ENCODE measurements around the gene LRMDA.

The LRMDA gene

DNA sequence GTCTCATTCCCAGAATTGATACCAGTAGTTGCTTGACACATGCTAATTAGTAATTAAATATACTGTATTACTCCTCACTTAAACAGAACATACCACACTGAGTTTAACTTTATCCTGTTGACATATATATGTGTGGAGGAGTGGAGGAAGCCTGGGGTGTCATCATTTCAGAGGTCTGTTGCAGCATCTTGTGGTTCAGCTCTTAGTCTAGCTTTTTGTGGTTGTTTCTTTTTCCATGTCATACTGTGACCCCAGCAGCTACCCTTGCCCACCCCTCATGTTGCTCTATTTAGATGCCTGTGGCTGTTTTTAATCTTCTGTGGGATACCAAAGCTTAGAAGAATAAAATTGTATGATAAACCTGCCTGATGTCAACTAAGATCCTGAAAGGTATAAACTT, 875.4 kb downstream of the LRMDA start:
- DNase-seq (ENCODE audit: low spot score), result no peak

GRCh38 chr10:76309070-76309469, 877.6 kb downstream of the LRMDA start:
- no peak for DNase-seq (ENCODE audit: low spot score)

GRCh38 chr10:76309741-76310587, 878.5 kb downstream of the LRMDA start:
- DNase-seq (ENCODE audit: low spot score), result no peak

- no peak for DNase-seq (ENCODE audit: low spot score)
These were observed 879.2 kb downstream of the LRMDA start for GRCh38 chr10:76310588-76311080.

- peak; percentile 71 for DNase-seq (ENCODE audit: low spot score)
These were observed 880.6 kb downstream of the LRMDA start for GRCh38 chr10:76311752-76312636.

DNA sequence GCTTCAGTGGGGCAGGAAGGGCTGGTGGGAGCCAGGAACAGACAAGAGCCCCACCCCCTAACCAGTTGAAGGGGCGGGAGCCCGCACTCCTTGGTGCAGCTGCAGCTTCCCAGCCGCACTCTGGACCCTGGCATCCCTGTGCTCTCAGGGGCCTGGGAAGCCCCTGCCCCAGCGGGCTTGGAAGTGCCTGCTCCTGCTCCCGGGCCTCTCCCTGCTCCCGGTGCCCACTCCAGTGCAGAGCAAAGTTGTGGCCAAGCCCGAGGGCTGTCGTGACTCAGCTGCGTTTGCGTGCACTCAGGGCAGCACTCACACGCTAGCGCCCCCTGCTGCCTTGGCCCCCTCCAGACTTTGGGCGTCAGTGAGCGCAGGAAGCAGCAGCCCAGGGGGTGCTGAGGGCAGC, 883.8 kb downstream of the LRMDA start:
- no peak for DNase-seq (ENCODE audit: low spot score)

DNA sequence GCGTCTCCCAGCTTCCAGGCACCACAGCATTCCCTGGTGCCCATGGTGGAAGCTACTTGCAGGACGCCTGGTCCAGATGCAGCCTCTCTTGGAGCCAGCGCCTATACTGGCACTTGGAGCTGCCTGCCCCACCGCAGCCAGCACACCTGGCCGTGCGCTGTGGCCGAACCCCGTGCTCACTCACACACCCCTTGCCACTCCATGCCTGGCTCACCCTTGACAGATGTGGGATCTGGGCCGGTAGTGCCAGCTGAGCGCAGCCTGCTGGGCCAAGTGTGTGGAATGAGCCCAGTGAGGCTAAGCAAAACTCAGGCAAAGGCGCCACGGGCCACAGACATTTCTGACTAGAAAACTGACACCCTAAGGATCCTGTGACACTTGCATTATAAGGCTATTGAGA, 884.8 kb downstream of the LRMDA start:
- DNase-seq (ENCODE audit: low spot score), result no peak

GRCh38 chr10:76317078-76317477, 885.7 kb downstream of the LRMDA start:
- DNase-seq (ENCODE audit: low spot score), result no peak

DNA sequence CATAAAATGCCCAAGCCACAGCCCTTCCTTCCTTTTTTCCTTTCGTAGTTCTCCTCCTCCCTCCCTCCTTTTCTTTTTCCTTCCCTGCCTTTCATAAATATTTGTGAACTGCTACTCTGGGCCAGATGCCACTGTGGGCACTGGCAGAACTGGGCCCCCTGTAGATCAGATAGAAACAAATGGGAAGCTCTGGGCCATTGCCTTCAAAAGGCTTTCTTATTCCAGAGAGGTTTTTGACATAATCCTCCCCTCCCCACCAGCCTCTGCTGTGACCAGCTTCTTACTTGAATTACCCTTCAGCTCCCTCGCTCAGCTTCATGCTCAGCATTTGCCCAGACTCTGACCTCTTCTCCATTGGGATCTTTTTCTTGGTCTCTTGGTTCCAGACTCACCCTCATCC, 886.8 kb downstream of the LRMDA start:
- DNase-seq (ENCODE audit: low spot score), result no peak

GRCh38 chr10:76319661-76320060, 888.2 kb downstream of the LRMDA start:
- no peak for DNase-seq (ENCODE audit: low spot score)

DNA sequence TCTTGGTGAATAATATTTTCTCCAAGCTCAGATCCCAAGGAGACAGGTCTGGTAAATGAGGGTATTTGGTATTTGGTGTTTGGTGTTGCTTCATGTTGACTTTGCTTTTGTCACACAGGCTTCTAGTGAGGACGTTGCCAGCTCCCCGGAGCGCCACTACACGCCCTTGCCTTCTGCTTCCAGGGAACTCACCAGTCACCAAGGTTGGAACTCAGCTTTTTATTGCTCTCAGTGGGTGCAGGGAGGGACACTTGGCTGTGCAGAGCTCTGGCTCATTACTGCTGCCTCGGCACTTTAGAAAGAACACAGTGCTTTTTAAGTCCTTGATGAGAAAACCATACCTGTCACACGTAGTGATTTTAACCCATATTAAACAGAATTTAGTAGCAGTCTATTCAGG, 892.9 kb downstream of the LRMDA start:
- DNase-seq (ENCODE audit: low spot score), result no peak

GRCh38 chr10:76327441-76327840, 896.0 kb downstream of the LRMDA start:
- DNase-seq (ENCODE audit: low spot score), result no peak

DNA sequence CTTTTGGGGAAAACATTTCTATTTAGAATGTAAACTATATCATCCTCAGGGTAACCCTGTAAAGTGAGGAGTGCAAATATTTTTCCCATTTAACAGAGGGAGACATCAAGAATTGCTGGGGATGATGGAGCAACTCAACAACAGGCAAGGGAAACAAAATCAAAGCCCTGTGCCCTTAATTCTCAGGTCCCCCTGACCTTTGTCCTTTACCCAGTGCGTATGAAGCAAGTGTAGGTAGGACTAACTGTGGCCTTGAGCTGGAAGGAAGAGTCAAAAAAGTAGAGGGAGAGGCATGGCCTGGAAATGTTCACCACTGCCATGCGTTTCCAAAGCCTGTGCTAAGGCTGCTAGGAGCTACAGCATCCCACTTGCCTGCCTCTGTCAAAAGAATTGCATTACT, 896.9 kb downstream of the LRMDA start:
- no peak for DNase-seq (ENCODE audit: low spot score)

DNA sequence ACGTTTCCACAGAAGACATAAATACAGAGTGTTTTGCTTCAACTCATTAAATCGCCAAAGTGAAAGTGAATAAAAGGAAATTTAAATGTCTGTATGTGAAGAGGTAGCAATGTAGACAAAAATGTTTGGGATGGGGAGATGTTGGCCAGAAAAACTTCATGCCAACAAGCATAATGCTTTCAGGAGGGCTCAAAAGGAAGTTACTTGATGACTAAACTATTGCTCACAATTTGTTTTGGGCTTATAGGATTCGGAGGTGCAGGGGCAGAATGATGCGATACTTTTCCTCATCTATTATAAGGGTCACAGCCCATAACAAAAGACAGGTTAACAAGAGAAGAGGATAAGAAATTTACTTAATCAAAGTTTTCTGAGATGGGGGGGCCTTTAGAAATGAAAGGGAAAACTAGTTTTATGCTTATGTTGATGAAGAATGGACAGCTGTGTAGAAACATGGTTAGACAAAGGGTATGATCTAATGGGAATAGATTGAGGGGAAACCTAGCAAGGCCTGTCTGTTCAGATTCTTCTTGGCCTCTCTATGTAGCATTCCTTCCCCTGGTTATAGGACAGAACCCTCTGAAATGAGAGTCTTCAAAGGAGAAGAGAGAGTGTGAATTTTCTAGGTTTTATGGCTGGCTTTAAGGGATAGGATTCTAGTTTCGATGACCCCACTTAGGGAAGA, 898.6 kb downstream of the LRMDA start:
- DNase-seq (ENCODE audit: low spot score), result no peak

GRCh38 chr10:76331742-76332141, 900.3 kb downstream of the LRMDA start:
- no peak for DNase-seq (ENCODE audit: low spot score)

- DNase-seq (ENCODE audit: low spot score), result no peak
These were observed 901.9 kb downstream of the LRMDA start for GRCh38 chr10:76333326-76333725.

GRCh38 chr10:76333796-76334195, 902.4 kb downstream of the LRMDA start:
- no peak for DNase-seq (ENCODE audit: low spot score)

- no peak for DNase-seq (ENCODE audit: low spot score)
These were observed 902.8 kb downstream of the LRMDA start for GRCh38 chr10:76334255-76334654.

DNA sequence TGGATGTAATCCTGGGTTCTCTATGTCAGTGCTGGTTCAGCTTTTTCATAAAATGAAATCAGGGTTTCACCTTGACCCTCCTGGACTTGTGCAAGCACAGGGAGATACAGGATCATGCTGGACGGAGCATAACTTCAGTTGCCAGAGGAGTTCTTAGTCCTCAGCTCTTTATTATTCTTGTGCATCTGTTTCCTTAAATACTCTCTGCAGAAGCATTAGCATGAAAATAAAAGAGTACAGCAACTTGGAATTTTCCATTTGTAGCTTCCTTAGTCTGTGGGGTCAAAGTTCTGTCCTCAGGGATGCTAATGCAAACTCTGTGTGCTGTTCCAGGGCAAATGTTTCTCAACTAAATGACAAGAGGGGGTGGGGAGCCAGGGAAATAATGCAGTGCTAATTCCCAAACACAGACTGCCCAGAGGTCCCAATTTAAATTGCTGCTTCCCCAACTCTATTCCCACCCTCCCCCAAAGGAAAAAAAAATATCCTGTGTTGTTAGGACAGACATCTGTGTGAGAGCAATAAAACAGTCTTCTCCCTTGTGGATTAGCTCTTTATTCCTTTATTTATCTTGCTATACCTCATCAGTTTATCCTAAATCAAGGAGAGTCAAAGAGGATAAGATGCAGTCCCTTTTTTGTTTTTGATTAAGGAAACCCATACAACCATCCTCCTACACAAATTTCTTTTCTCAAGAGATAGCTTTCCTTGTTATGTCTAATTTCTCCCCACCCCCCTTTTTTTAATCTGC, 905.0 kb downstream of the LRMDA start:
- DNase-seq (ENCODE audit: low spot score), result no peak

DNA sequence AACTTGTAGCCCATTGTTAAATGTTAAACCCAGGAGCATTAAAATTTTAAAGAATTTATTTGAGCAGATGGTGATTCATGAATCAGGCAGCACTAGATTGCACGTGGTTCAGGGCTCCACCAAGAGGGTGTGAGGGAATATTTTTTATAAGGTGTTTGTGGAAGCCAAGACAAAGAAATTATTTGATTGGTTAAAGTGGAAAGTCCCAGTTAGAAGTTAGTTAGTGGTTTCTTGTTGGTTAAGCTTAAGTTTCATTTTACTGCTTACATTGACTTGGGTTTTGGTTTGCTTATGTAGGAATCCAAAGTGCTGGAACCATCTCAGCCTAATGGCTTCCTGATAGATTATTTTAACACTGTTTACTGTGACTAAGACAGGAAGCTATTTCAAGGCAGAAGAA, 906.2 kb downstream of the LRMDA start:
- no peak for DNase-seq (ENCODE audit: low spot score)

DNA sequence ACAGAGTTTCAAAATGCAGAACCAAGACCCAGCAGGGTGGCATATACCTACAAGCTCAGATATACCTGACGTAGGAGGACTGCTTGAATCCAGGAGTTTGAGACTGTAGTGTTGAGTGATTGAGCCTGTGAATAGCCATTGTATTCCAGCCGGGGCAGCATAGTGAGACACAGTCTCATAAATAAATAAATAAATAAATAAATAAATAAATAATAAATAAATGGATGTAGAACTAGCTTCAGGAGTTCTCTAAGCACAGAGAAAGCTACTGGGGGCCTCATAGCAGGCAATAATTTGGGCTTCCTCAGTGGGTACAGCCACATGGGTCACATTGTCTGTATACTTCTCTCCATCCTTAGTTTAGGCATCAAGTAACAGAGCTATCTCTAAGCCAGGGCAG, 906.8 kb downstream of the LRMDA start:
- DNase-seq (ENCODE audit: low spot score), result no peak

DNA sequence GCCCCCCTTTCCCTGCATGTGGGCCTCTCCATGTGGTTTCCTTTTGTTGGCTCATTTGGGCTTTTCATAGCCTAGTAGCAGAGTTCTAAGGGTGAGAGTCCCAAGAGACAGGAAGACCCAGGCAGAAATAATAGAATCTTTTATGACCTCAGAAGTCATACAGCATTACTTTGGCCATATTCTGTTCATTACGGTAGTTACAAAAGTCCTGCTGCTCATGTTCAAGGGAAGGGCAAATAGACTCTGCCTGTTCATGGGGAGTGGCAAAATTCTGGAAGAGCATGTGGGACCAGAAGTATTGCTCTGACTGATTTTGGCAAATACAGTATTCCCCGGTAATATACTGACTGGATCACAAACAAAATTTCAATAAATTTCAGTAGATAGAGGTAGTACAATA, 910.3 kb downstream of the LRMDA start:
- DNase-seq (ENCODE audit: low spot score), result no peak

Measured in iPS-NIHi11 (cell line).